Measurements from ENCODE around the gene APBB2.

The APBB2 gene

DNA sequence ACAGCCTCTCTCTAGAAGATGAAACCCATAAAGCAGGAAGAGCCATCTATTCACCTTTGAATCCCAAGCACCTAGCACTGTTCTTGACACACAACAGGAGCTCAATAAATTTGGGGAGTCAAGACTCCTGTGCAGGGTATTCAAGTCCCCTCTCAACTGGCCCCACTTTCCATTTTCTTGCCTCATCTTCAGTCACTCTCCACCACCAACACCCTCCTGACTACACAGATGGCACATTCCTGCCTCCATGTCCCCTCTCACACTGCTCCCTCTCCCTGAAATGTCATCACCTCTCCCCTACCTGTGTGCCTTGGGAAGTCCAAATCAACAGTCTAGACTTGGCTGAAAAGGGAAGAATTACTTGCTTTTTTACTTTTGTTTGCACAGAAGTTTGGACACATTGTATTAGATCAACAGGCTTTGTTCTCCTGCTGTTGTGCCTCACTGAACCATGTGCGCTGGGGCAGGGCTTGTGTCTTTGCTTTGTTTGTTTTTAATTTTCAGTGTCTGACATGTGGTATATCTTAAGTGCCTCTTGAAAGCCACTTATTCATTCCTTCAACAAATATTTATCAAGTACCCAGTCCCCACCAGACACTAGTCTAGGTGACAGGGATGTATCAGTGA, 85.1 kb downstream of the APBB2 start:
- TF ChIP-seq, protein P1, sequence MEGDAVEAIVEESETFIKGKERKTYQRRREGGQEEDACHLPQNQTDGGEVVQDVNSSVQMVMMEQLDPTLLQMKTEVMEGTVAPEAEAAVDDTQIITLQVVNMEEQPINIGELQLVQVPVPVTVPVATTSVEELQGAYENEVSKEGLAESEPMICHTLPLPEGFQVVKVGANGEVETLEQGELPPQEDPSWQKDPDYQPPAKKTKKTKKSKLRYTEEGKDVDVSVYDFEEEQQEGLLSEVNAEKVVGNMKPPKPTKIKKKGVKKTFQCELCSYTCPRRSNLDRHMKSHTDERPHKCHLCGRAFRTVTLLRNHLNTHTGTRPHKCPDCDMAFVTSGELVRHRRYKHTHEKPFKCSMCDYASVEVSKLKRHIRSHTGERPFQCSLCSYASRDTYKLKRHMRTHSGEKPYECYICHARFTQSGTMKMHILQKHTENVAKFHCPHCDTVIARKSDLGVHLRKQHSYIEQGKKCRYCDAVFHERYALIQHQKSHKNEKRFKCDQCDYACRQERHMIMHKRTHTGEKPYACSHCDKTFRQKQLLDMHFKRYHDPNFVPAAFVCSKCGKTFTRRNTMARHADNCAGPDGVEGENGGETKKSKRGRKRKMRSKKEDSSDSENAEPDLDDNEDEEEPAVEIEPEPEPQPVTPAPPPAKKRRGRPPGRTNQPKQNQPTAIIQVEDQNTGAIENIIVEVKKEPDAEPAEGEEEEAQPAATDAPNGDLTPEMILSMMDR (IDR thresholded peaks at IDR 0.05; ENCODE audit: insufficient read depth, missing control alignments) = no peak
- DNase-seq (ENCODE audit: insufficient read length, low spot score) = no peak
- FAIRE-seq = no peak

DNA sequence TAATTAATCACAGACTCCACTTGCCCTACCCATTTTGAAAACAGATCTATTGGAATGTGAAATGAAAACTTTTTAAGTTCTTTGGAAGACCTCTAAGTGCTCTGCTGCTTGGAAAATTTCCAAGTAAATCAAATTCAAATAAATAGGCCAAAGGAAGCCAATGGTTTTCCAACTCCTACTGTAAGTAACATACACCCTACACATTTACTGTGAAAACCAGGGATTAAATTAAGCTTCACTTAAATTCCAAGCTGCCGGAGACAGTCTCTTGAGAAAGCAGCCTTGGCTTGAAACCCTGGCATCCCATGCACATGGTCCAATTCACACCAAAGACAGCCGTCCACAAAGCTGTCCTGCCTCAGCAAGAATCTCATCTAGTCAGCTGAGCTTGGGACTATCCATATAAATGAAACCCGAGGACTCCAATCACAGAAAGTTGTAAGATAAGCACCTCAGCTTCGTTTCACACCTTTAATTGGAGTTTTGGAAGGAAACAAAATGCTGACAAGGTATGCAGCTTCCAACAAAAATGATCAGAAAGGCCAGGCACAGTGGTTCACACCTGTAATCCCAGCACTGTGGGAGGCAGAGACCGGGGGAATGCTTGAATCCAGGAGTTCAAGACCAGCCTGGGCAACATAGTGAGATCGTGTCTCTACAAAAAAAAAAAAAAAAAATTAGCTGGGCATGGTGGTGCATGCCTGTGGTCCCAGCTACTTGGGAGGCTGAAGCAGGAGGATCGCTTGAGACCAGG, 88.6 kb downstream of the APBB2 start:
- TF ChIP-seq, protein P1 (IDR thresholded peaks at IDR 0.05; ENCODE audit: insufficient read depth, missing control alignments) = no peak
- no peak for FAIRE-seq
- DNase-seq (ENCODE audit: insufficient read length, low spot score) = no peak

DNA sequence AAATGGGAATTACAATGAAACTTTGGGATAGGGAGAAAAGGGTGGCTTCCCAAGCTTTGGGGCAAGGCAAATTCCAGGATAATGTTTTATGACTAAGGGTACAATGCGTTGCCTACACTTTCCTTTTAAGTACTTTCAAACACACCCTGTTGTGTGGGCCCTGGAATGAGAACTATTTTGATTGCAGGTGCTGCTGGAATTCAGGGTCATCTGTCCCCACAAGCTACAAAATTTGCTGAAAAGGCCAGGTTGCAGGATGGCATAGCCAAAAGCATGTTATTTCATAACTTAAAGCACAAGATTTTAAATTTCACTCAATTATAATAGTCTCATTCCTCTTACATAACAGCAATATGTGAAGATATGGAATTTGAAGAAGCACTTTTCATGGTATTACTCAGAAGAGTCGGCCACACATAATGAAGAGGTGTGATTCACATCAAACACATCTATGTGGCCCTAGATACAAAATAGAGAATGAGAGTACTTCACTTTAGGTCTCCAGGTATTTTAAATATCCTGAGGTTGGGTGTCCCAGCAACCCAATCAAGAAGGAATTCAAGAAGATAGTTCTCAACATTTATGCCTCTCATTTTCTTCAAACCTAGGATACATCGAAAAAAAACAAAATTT, 89.3 kb downstream of the APBB2 start:
- no peak for FAIRE-seq
- no peak for DNase-seq (ENCODE audit: insufficient read length, low spot score)
- TF ChIP-seq, protein P1 (IDR thresholded peaks at IDR 0.05; ENCODE audit: insufficient read depth, missing control alignments) = no peak

DNA sequence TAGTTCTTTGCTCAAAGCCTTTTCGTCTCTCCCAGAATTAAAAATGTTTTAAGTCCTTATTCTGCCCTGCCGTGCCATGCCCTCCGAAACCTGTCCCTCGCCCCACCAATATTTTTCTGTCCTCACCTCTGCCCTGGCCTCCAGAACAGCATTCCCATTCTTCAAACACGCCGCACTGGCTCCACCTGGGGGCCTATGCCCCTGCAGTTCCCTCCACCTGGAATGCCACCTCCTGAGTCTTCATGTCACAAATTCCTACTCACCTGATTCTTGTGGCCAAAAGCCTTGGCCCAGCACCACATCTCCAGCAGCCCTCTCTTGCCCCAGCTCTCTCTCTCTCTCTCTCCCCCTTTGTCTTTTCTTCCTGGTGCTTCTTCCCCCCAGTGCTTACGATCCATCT, 91.6 kb downstream of the APBB2 start:
- TF ChIP-seq, protein P1 (IDR thresholded peaks at IDR 0.05; ENCODE audit: insufficient read depth, missing control alignments) = peak; percentile 2
- FAIRE-seq = no peak
- DNase-seq (ENCODE audit: insufficient read length, low spot score) = no peak

DNA sequence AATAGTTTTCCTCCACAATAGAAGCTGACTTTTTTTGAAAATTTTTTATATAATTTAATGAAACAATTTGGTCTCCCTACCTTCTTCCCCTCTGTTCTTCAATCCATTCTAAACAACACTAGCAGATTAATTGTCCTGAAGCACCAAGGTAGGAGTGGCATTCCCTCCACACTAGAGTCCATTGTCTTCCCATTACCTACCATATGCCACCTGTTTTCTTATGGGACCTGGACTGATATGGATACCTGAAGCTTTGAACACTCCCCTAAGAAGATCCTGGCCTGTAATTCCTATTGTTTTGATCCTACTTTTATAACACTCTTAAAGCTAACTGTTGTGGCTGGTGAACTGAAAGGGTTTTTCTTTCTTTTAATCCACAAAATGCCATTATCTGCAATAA, 92.0 kb downstream of the APBB2 start:
- DNase-seq (ENCODE audit: insufficient read length, low spot score) (no peak), FAIRE-seq (no peak)
- TF ChIP-seq, protein P1 (IDR thresholded peaks at IDR 0.05; ENCODE audit: insufficient read depth, missing control alignments) = no peak

DNA sequence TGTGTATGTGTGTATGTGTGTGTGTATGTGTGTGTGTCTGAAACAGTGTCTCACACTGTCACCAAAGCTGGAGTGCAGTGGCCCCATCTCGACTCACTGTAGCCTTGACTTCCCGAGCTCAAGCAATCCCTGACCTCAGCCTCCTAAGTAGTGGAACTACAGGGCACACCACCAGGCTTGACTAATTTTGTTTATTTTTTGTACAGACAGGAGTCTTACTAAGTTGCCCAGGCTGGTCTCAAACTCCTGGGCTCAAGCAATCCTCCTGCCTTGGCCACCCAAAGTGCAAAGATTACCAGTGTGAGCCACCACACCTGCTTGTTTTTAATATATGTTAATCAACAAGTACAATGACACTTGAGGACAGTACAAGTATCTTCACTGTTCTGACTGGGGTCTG, 92.4 kb downstream of the APBB2 start:
- DNase-seq (ENCODE audit: insufficient read length, low spot score) = no peak
- no peak for FAIRE-seq
- TF ChIP-seq, protein P1 (IDR thresholded peaks at IDR 0.05; ENCODE audit: insufficient read depth, missing control alignments) = no peak

Measured in D721Med (cell line).